ENCODE measurements around the gene ETV2. TPM values are rescaled to one million over a fixed set of nuclear protein-coding genes. Genes with fewer than 3 reads are reported as not detected.
A peak's percentile ranks its signal among the peaks of the same experiment; 100 is the strongest.

Gene ETV2
- total RNA-seq, 2 donors from 2014 or later: 0.29 to 0.88 TPM

DNA sequence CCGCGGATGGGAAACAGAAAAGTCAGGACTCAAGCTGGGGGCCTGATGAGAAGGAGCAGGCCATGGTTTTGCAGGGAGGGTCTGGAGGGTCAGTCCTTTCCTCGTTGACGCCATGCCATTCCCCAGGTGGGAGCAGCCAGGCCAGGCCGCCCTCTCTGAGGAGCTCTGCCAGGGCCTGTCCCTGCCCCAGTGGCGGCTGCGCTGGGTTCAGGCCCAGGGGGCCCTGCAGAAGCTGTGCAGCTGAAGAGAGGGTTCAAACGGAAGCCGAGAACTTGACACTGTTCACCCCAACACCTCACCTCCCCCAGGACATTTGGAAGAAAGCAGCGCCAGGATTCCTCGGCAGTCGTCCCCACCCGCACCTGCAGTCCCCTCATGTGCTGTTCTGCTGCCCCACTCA, 18.8 kb upstream of the ETV2 start:
- DNase-seq: no peak
- no peak for ATAC-seq

DNA sequence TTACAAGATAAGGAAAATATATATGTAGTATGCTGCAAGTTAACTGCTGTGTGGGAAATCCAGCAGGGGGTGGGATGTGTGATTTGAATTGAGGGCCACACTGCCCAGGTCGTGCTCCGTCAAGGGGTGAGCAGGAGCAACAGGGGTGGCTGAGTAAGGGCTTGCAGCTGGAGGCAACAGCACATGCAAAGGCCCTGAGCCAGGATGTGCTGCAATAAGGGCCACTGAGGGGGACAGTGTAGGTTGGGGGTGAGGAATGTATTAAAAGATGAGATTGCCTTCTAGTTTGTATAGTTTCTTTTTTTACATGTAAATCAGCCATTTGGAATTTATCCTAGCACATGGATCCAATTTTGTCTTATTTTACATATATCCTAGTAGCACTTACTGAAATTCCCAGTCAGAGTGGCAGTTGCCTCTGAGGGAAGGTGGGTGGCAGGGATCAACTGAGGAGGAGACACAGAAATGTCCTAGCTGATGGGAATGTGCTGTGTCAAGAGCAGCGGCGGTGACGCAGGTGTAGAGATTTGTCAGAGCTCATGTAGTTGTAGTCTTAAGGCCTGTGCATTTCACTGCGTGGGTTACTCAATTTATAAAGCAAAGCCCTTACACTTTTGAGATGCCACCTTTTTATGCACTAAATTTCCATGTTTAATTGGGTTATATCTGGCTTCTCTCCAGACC, 18.1 kb upstream of the ETV2 start:
- intact Hi-C loops (cut with DNase I): no loop called here
- DNase-seq (no peak), ATAC-seq (no peak)

More for the DNA sequence above, 18.8 kb upstream of the ETV2 start:
- intact Hi-C loops (cut with DNase I): no loop called here

DNA sequence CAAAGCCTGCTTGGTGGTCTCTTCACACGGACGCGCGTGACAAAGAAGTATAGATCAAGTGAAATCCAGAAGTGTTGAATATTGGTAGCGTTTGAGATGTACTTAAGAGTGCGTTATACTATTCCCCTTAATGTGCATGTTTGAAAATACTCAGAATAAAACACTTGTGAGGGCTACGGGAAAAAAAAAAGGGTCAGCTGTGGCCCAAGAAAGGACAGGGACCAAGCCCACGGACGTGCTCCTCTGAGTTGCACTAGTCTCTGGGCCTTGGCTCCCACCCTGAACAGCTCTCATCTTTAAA, 13.3 kb upstream of the ETV2 start:
- DNase-seq (no peak), ATAC-seq (no peak)
- intact Hi-C loops (cut with DNase I): no loop called here

- intact Hi-C loops (cut with DNase I): no loop called here
- peak; percentile 97 for DNase-seq
- ATAC-seq: peak; percentile 100
These were observed 12.8 kb upstream of the ETV2 start, which contains the start of gene RBM42 for GRCh38 chr19:35628565-35629331. Gene RBM42 (plus strand): TSS chr19:35629036. CDS start chr19:35629154, 118 bp downstream.

DNA sequence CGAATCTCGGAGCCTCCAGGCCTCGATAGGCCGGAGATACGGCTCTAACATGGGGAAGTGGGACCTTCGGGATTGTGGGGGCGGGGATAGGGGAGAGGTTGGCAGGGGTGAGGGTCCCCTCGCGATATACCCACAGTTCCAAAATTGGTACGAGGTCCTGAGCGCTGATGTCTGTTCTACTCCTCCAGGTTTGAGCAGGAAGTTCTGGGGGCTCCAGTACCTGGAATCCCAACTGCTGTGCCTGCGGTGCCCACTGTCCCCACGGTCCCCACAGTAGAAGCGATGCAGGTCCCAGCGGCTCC, 12.3 kb upstream of the ETV2 start:
- intact Hi-C loops (cut with DNase I): no loop called here
- no peak for ATAC-seq
- no peak for DNase-seq

DNA sequence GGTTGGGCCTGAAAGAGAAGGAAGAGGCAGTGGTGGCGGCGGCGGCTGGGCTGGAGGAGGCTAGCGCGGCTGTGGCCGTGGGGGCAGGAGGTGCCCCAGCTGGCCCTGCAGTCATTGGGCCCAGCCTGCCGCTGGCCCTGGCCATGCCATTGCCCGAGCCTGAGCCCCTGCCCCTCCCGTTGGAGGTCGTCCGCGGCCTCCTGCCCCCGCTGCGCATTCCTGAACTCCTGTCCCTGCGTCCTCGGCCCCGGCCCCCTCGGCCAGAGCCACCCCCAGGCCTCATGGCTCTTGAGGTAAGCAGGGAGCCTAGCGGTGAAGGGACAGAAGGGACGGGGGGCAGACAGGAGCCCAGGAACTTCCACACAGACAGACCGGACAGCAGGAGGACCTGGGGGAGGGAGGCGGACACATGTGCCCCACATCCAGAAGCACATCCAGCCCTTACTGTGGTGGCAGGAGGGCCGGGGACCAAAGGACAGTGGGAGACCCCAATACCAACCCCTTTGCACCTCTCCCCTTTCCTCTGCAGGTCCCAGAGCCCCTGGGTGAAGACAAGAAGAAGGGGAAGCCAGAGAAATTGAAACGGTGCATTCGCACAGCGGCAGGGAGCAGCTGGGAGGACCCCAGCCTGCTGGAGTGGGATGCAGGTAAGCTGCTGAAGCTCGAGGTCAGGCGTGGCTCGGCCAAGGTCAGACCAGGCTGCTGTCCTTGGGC, 7.7 kb upstream of the ETV2 start:
- no peak for DNase-seq

GRCh38 chr19:35636651-35637050, 4.9 kb upstream of the ETV2 start:
- intact Hi-C loops (cut with DNase I): no loop called here
- ATAC-seq (no peak), DNase-seq (no peak)

More for the DNA sequence above, 7.7 kb upstream of the ETV2 start:
- ATAC-seq: no peak
- intact Hi-C loops (cut with DNase I): no loop called here

DNA sequence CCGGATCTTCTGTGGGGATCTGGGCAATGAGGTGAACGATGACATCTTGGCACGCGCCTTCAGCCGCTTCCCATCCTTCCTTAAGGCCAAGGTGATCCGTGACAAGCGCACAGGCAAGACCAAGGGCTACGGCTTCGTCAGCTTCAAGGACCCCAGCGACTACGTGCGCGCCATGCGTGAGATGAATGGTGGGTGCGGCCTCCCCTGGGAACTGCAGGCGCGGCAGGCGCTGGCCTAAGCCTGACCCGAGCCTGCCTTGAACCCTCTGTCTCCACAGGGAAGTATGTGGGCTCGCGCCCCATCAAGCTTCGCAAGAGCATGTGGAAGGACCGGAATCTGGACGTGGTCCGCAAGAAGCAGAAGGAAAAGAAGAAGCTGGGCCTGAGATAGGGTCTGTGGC, 4.4 kb upstream of the ETV2 start:
- ATAC-seq: no peak
- DNase-seq: no peak
- intact Hi-C loops (cut with DNase I): no loop called here

GRCh38 chr19:35639321-35639639, 2.3 kb upstream of the ETV2 start:
- intact Hi-C loops (cut with DNase I): no loop called here
- no peak for DNase-seq

DNA sequence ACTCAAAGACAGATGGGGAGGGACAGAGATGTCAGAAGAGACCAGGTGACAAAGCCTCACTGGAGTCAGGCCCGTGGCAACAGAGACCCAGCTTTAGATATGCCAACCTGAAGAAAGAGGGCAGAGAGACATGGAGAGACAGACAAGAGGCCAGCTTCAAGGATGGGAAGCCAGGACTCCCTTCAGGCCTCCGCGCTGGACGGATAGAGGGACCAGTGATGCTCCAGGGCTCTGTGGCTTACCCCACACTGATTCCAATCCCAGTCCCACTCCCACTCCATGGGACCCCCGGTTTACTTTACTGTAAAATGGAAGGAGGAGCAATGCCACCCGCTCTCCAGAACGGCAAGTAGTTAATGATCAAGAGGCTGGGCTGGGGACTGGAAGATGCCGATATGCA, 1.7 kb upstream of the ETV2 start:
- intact Hi-C loops (cut with DNase I): no loop called here
- ATAC-seq (no peak), DNase-seq (no peak)

More at GRCh38 chr19:35639321-35639639, 2.3 kb upstream of the ETV2 start:
- ATAC-seq: no peak

GRCh38 chr19:35642312-35642711, 767 bp downstream of the ETV2 start:
- DNase-seq (no peak), ATAC-seq (no peak)
- intact Hi-C loops (cut with DNase I): no loop called here

DNA sequence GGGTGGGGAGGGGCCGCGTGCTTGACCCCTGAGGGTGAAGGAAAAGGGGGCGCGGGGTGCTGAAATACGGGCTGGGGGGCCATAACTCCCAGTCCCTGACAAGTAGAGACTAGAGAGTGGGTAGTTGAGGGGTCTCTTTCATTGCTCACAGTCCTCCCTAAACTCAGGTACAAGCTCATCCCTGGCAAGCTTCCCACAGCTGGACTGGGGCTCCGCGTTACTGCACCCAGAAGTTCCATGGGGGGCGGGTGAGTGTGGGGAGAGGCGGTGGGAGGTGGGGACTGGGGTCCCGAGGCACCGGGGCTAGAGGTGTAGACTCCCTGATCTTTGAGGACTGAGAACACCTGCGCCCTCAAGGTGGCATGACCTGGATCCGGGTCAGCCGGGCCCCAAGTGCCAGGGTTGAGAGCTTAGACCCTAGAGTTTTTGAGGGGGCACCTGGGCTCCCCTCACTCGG, 1.3 kb downstream of the ETV2 start:
- ATAC-seq: no peak
- intact Hi-C loops (cut with DNase I): no loop called here
- DNase-seq: no peak

- DNase-seq (peak; percentile 83), ATAC-seq (peak; percentile 61 to 74)
- intact Hi-C loops (cut with DNase I): no loop called here
These were observed 2.0 kb downstream of the ETV2 start for GRCh38 chr19:35643255-35644205.

- ATAC-seq (peak; percentile 89 to 93), DNase-seq (peak; percentile 97)
- intact Hi-C loops (cut with DNase I): no loop called here
These were observed 2.9 kb downstream of the ETV2 start for GRCh38 chr19:35644206-35644986.

GRCh38 chr19:35644987-35645679, 3.6 kb downstream of the ETV2 start:
- intact Hi-C loops (cut with DNase I): no loop called here
- peak; percentile 46 to 53 for ATAC-seq
- DNase-seq: peak; percentile 92

DNA sequence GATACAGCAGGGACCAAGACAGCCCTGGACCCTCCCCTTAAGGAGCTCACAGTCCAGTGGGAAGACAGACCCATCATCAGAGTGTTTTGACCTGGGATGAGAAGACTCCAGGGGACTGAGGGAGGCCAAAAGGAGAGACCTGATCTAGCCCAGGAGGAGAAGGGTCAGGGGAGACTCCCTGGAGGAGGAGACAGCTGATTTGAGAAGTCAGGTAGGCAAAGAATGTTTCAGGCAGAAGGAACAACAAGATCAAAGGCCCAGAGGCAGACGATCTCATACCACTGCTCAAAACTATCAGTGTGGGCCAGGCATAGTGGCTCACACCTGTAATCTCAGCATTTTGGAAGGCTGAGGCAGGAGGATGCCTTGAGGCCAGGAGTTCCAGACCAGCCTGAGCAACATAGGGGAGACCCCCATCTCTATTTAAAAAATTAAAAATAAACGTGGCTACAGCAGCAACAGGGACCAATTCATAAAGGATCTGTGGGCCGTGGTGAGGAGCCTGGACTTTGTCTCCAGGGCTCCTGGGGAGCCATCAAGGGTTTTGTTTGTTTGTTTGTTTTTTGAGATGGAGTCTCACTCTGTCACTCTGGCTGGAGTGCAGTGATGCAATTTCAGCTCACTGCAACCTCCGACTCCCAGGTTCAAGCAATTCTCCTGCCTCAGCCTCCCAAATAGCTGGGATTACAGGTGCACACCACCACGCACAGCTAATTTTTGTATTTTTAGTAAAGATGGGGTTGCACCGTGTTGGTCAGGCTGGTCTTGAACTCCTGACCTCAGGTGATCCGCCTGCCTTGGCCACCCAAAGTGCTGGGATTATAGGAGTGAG, 4.4 kb downstream of the ETV2 start:
- no peak for DNase-seq
- intact Hi-C loops (cut with DNase I): no loop called here

More for the DNA sequence above, 4.4 kb downstream of the ETV2 start:
- ATAC-seq: no peak
